Stimulated activated CD4-positive, alpha-beta T cell treated with anti-CD3 and anti-CD28 coated beads, Interleukin-1b, Interleukin-23, amount 100 ng/mL, for 24 hours (primary cell): Measurements from ENCODE around the gene AKR7A2.

ENCODE experiments used
- DNase-seq, 4 experiments: peaks; one replicate each; pipeline ENCODE4 v3.0.0-alpha.2; 2020; ENCODE audit warnings: low read depth in 4 of 4, low spot score in 1 of 4

Gene AKR7A2

GRCh38 chr1:19311931-19312781 is at the start of gene AKR7A2, which contains the start of gene SLC66A1:
AKR7A2 (minus strand) TSS chr1:19312144; CDS start chr1:19312124, 20 bp downstream.
SLC66A1 (plus strand) TSS chr1:19312326; CDS start chr1:19317678, 5,352 bp downstream.
- DNase-seq = peak; percentile 65 to 86 (median 80)

GRCh38 chr1:19360843-19361610 is 49.1 kb upstream of the AKR7A2 start:
- DNase-seq = no peak

GRCh38 chr1:19360432-19360831 is 48.5 kb upstream of the AKR7A2 start:
- no peak for DNase-seq

- no peak for DNase-seq
Measured at GRCh38 chr1:19360016-19360415, 48.1 kb upstream of the AKR7A2 start.

- no peak for DNase-seq
Measured at GRCh38 chr1:19359357-19359756, 47.4 kb upstream of the AKR7A2 start.

- no peak for DNase-seq
Measured at GRCh38 chr1:19358710-19359109, 46.8 kb upstream of the AKR7A2 start.

GRCh38 chr1:19357299-19357986 is 45.5 kb upstream of the AKR7A2 start:
- no peak for DNase-seq

- DNase-seq = no peak
Measured at GRCh38 chr1:19356266-19356665, 44.3 kb upstream of the AKR7A2 start.

- no peak for DNase-seq
Measured at GRCh38 chr1:19354531-19354981, 42.6 kb upstream of the AKR7A2 start.

- DNase-seq = no peak
Measured at GRCh38 chr1:19353596-19353995, 41.7 kb upstream of the AKR7A2 start.

GRCh38 chr1:19352839-19353238 is 40.9 kb upstream of the AKR7A2 start:
- no peak for DNase-seq

GRCh38 chr1:19351873-19352272 is 39.9 kb upstream of the AKR7A2 start:
- DNase-seq = no peak

- no peak for DNase-seq
Measured at GRCh38 chr1:19350566-19350965, 38.6 kb upstream of the AKR7A2 start.

GRCh38 chr1:19349999-19350398 is 38.1 kb upstream of the AKR7A2 start:
- no peak for DNase-seq

GRCh38 chr1:19348441-19349198 is 36.7 kb upstream of the AKR7A2 start:
- no peak for DNase-seq

- DNase-seq = no peak
Measured at GRCh38 chr1:19347533-19348172, 35.7 kb upstream of the AKR7A2 start.

GRCh38 chr1:19346026-19346425 is 34.1 kb upstream of the AKR7A2 start:
- DNase-seq = no peak

- DNase-seq = no peak
Measured at GRCh38 chr1:19345391-19345790, 33.4 kb upstream of the AKR7A2 start.

GRCh38 chr1:19344831-19345230 is 32.9 kb upstream of the AKR7A2 start:
- DNase-seq = no peak

- peak in 2 of 4 experiments; percentile 14 to 25 for DNase-seq
Measured at GRCh38 chr1:19344372-19344810, 32.4 kb upstream of the AKR7A2 start.
